ENCODE results near the gene ATOH8. TPM values are rescaled to one million over a fixed set of nuclear protein-coding genes. Genes with fewer than 3 reads are reported as not detected.
A peak's percentile ranks its signal among the peaks of the same experiment; 100 is the strongest.

Gene ATOH8
- total and polyA plus RNA-seq, 2 donors from 2014 or later, result 11.2 to 18.6 TPM

DNA sequence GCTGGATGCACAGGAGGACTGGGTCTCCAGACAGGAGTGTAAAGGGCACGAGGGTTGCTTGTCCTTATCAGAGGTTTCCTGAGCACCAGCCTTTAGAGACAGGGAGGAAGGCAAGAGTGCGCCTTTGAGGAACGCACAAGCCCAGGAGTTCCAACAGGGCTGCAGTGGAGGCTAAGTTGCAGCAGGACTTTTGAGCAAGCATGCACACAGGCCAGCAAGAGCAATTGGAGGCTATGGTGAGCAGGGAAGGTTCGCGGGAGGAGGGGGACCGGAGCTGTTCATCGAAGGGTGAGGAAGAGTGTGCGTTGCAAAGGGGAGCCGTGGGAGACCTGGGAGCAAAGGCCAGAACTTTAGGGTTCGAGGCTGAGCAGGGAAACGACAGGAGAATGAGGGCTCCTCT, 2.2 kb upstream of the ATOH8 start:
- FAIRE-seq, result no peak

DNA sequence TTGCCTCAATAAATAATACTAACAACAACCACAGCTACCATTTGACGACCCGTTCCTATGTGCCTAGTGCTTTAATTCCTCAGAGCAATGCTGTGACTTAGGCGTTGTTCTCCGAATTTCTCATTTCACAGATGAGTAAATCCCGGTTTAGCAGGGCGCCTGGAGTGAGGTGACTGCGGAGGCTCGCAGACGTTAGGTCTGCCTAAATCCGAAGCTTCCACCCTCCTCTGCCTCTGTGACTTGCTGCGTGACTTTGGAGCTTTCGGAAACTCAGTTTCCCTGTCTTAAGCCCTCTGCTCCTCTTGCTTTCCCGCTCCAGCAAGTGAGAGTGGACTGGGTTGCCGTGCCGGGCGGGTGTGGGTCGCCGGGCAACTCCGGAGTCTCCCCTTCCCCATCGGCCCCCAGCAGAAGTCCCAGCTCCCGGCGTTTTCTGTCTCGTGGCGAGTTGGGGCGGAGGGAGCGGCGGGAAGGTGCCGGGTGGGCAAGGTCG, 711 bp upstream of the ATOH8 start:
- peaks cover 0 to 35% (median 8%) of the 10 kb centered on the region in 3 donors for H3K4me1 ChIP-seq (ENCODE audit: control insufficient read depth in 2 of 3, insufficient read depth in 2 of 3, low read depth in 1 of 3, low read length in 3 of 3)
- no peaks in the 10 kb centered on the region for H3K36me3 ChIP-seq (ENCODE audit: control insufficient read depth in 2 of 3, insufficient read depth in 3 of 3, low read length in 3 of 3)
- H3K9me3 ChIP-seq (ENCODE audit: control insufficient read depth in 2 of 3, insufficient read depth in 1 of 3, low read length in 3 of 3), result no peaks in the 10 kb centered on the region
- peak overlapping the region in 2 of 3 donors; percentile 36 to 75 for H3K4me3 ChIP-seq (ENCODE audit: low read length in 3 of 3)
- H3K27me3 ChIP-seq (ENCODE audit: control insufficient read depth, insufficient read depth, low read length), result no peaks in the 10 kb centered on the region
- FAIRE-seq (no peak), DNase-seq (no peak)
- no peak for TF ChIP-seq CTCF (IDR thresholded peaks at IDR 0.05; ENCODE audit: borderline replicate concordance, extremely low read depth, insufficient read depth)
- peak overlapping the region in 2 of 3 donors; percentile 37 to 46 for H3K9ac ChIP-seq (ENCODE audit: low read length in 3 of 3)
- peak overlapping the region in 1 of 2 donors; percentile 66 for H3K27ac ChIP-seq (ENCODE audit: low read depth in 2 of 2, low read length in 2 of 2)
- intact Hi-C loops (cut with DNase I), result no loop called here

More for the DNA sequence above, 2.2 kb upstream of the ATOH8 start:
- no peak for TF ChIP-seq CTCF (IDR thresholded peaks at IDR 0.05; ENCODE audit: borderline replicate concordance, extremely low read depth, insufficient read depth)
- Histone ChIP-seq H3K27me3 (ENCODE audit: control insufficient read depth, insufficient read depth, low read length) (no peaks in the 10 kb centered on the region), H3K4me3 (ENCODE audit: low read length in 3 of 3) (no peak overlapping the region), H3K36me3 (ENCODE audit: control insufficient read depth in 2 of 3, insufficient read depth in 3 of 3, low read length in 3 of 3) (no peaks in the 10 kb centered on the region), H3K9me3 (ENCODE audit: control insufficient read depth in 2 of 3, insufficient read depth in 1 of 3, low read length in 3 of 3) (no peaks in the 10 kb centered on the region), H3K4me1 (ENCODE audit: control insufficient read depth in 2 of 3, insufficient read depth in 2 of 3, low read depth in 1 of 3, low read length in 3 of 3) (peaks cover 0 to 33% (median 8%) of the 10 kb centered on the region in 3 donors), H3K27ac (ENCODE audit: low read depth in 2 of 2, low read length in 2 of 2) (peak overlapping the region in 1 of 2 donors; percentile 20), H3K9ac (ENCODE audit: low read length in 3 of 3) (no peak overlapping the region)
- DNase-seq, result no peak
- intact Hi-C loops (cut with DNase I), result no loop called here

GRCh38 chr2:85754313-85755095, 713 bp downstream of the ATOH8 start:
- intact Hi-C loops (cut with DNase I), result no loop called here
- Histone ChIP-seq H3K27me3 (ENCODE audit: control insufficient read depth, insufficient read depth, low read length) (no peaks in the 10 kb centered on the region), H3K4me3 (ENCODE audit: low read length in 3 of 3) (peak overlapping the region; percentile 67 to 75 (median 67)), H3K4me1 (ENCODE audit: control insufficient read depth in 2 of 3, insufficient read depth in 2 of 3, low read depth in 1 of 3, low read length in 3 of 3) (peaks cover 0 to 33% (median 8%) of the 10 kb centered on the region in 3 donors), H3K36me3 (ENCODE audit: control insufficient read depth in 2 of 3, insufficient read depth in 3 of 3, low read length in 3 of 3) (no peaks in the 10 kb centered on the region), H3K9me3 (ENCODE audit: control insufficient read depth in 2 of 3, insufficient read depth in 1 of 3, low read length in 3 of 3) (no peaks in the 10 kb centered on the region), H3K27ac (ENCODE audit: low read depth in 2 of 2, low read length in 2 of 2) (peak overlapping the region in 1 of 2 donors; percentile 65), H3K9ac (ENCODE audit: low read length in 3 of 3) (peak overlapping the region in 2 of 3 donors; percentile 6 to 67)
- DNase-seq (peak; percentile 79 to 85 (median 83)), FAIRE-seq (no peak)
- no peak for TF ChIP-seq CTCF (IDR thresholded peaks at IDR 0.05; ENCODE audit: borderline replicate concordance, extremely low read depth, insufficient read depth)
